BJ (cell line): Measurements from ENCODE around the gene GPR83. TPM values are rescaled to one million over a fixed set of nuclear protein-coding genes. Genes with fewer than 3 reads are reported as not detected.
"Not testable (repeated sequence)": the region's sequence is repeated elsewhere in the genome, so short reads cannot be mapped to it uniquely, and the experiment has no call there.

Source experiments
- CTCF ChIA-PET: fragments of 350-600 bp; formaldehyde crosslinking; extraction: SDS; loops from one replicate; lab custom pipeline; 2021; ENCODE audit warnings: antibody characterized with exemption, inconsistent platforms; lab: Yijun Ruan, JAX
- POLR2A ChIA-PET: fragments of 300-600 bp; sonication (Branson Sonifier 250); formaldehyde crosslinking; extraction: SDS; loops from one replicate; lab custom pipeline; 2021; ENCODE audit warnings: antibody characterized with exemption; lab: Charles Lee
- DNase-seq: peaks from one replicate; pipeline ENCODE4 v3.0.0-alpha.2; 2011; ENCODE audit warnings: low read depth
- H3K27me3 ChIP-seq: 2 replicates; pipeline ENCODE4 v1.6.0; 2011; ENCODE audit warnings: low read length; ENCODE audit not compliant: control insufficient read depth, insufficient read depth
- H3K36me3 ChIP-seq: 2 replicates; pipeline ENCODE4 v1.5.1; 2011; ENCODE audit warnings: low read length; ENCODE audit not compliant: control insufficient read depth, insufficient read depth
- H3K4me3 ChIP-seq: 2 replicates; pipeline ENCODE4 v1.5.1; 2011; ENCODE audit warnings: low read depth, mild to moderate bottlenecking, control low read depth, low read length
- polyA plus RNA-seq: library from polyadenylated mRNA; depleted of rRNA; stranded (reverse); fragments of >200 nt; gene quantifications from 2 replicates; pipeline ENCODE4 v1.2.3, GENCODE V29; 2011
- TF ChIP-seq, protein P1 (sequence below): IDR thresholded peaks from 2 replicates; pipeline ENCODE4 v1.5.1; 2011; ENCODE audit warnings: low read depth, mild to moderate bottlenecking, control low read depth, inconsistent platforms, low read length, moderate library complexity; ENCODE audit not compliant: insufficient read depth

Gene GPR83
- polyA plus RNA-seq, 1 experiment, result 0.04 TPM

DNA sequence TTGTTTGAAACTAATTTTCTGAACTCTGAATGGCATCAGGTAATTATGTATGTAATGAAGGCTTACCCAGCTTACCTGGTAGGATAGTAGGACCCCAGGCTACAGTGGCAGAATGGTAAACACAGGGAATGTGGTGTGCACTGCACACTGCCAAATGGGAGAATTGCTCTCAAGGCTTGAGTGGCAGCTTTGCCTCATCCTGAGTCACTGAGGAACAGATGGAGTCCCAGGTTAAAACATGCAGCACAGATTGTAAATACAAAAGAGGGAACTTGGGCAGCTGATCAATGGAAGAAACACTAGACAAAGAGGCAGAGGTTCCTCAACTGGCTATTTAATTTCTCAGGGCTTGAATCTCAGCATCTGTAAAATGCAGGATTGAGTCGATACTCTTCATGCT is 24.4 kb downstream of the GPR83 start:
- ChIA-PET POLR2A (no interaction called here), CTCF (interaction anchor here (0.9 kb wide), 1 partner anchor 12 kb away, joined by 3 read pairs; no protein-coding TSS in a partner anchor)

DNA sequence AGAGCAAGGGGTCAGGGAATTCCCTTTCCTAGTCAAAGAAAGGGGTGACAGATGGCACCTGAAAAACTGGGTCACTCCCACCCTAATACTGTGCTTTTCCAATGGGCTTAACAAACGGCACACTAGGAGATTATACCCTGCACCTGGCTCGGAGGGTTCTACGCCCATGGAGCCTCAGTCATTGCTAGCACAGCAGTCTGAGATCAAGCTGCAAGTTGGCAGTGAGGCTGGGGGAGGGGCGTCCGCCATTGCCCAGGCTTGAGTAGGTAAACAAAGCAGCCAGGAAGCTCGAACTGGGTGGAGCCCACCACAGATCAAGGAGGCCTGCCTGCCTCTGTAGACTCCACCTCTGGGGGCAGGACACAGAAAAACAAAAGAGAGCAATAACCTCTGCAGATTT is 30.6 kb downstream of the GPR83 start:
- POLR2A ChIA-PET, H3K4me3 ChIP-seq, H3K27me3 ChIP-seq, DNase-seq, CTCF ChIA-PET, H3K36me3 ChIP-seq: not testable (repeated sequence)

More for the DNA sequence above, 24.4 kb downstream of the GPR83 start:
- no peak for DNase-seq
- Histone ChIP-seq H3K36me3 (no peaks in the 10 kb centered on the region), H3K4me3 (no peak overlapping the region), H3K27me3 (no peaks in the 10 kb centered on the region)
- TF ChIP-seq, protein P1, sequence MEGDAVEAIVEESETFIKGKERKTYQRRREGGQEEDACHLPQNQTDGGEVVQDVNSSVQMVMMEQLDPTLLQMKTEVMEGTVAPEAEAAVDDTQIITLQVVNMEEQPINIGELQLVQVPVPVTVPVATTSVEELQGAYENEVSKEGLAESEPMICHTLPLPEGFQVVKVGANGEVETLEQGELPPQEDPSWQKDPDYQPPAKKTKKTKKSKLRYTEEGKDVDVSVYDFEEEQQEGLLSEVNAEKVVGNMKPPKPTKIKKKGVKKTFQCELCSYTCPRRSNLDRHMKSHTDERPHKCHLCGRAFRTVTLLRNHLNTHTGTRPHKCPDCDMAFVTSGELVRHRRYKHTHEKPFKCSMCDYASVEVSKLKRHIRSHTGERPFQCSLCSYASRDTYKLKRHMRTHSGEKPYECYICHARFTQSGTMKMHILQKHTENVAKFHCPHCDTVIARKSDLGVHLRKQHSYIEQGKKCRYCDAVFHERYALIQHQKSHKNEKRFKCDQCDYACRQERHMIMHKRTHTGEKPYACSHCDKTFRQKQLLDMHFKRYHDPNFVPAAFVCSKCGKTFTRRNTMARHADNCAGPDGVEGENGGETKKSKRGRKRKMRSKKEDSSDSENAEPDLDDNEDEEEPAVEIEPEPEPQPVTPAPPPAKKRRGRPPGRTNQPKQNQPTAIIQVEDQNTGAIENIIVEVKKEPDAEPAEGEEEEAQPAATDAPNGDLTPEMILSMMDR, result no peak

DNA sequence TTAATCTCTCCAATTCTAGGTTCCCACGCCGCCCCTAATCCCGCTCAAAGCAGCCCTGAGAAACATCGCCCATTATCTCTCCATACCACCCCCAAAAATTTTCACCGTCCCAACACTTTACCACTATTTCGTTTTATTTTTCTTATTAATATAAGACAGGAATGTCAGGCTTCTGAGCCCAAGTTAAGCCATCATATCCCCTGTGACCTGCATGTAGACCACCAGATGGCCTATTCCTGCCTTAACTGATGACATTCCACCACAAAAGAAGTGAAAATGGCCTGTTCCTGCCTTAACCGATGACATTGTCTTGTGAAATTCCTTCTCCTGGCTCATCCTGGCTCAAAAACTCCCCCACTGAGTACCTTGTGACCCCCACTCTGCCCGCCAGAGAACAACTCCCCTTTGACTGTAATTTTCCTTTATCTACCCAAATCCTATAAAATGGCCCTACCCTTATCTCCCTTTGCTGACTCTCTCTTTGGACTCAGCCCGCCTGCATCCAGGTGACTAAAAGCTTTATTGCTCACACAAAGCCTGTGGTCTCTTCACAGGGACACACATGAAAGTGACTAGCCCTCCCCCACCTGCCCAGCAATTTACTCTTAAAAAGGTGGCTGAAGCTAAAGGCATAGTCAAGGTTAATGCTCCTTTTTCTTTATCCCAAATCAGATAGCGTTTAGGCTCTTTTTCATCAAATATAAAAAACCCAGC is 50.2 kb downstream of the GPR83 start:
- POLR2A ChIA-PET, CTCF ChIA-PET, H3K4me3 ChIP-seq, H3K27me3 ChIP-seq, H3K36me3 ChIP-seq, DNase-seq: not testable (repeated sequence)

DNA sequence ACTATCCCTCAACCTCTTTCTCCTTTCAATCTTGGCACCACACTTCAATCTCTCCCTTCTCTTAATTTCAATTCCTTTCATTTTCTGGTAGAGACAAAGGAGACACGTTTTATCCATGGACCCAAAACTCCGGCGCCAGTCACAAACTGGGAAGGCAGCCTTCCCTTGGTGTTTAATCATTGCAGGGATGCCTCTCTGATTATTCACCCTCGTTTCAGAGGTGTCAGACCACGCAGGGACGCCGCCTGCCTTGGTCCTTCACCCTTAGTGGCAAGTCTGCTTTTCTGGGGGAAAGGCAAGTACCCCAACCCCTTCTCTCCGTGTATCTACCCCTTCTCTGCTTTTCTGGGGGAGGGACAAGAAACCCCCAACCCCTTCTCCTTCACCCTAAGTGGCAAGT is 54.9 kb downstream of the GPR83 start:
- DNase-seq, H3K4me3 ChIP-seq, H3K27me3 ChIP-seq, H3K36me3 ChIP-seq, CTCF ChIA-PET, POLR2A ChIA-PET: not testable (repeated sequence)

DNA sequence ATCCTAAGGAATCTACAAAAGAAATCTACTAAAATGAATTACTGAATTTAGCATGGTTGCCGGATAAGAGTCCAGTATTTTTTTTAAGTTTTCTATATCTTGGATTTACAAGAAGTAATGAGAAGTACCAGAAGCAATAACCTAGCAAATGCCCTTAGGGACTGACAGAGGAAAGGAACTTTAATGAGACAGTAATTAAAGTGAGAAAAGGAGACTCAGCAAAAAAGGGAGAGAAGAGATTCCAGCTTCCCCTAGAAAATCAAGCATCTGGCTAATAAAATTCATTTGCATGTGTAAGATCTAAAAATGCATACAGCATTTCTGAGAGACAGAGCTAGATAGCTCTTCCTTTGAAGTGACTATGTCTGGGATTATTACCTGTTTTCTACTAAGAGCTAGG is 57.7 kb downstream of the GPR83 start:
- TF ChIP-seq, protein P1, result no peak
- H3K27me3 ChIP-seq, result no peaks in the 10 kb centered on the region
- no peaks in the 10 kb centered on the region for H3K36me3 ChIP-seq
- no peak overlapping the region for H3K4me3 ChIP-seq
- POLR2A ChIA-PET, result no interaction called here
- CTCF ChIA-PET, result no interaction called here
- DNase-seq, result no peak

DNA sequence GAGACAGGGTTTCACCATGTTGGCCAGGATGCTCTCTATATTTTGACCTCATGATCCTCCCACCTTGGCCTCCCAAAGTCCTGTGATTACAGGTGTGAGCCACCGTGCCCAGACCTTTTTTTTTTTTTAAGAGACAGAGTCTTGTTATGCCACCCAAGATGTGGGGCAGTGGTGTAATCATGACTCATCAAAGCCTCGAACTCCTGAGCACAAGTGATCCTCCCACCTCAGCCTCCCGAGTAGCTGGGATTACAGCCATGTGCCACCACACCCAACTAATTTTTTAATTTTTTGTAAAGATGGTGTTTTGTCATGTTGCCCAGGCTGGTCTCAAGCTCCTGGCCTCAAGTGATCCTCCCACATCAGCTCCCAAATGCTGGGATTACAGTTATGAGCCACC is 59.0 kb downstream of the GPR83 start:
- no peak for DNase-seq
- CTCF ChIA-PET, result interaction anchor here (0.6 kb wide), 1 partner anchor 136 kb away, joined by 3 read pairs; no protein-coding TSS in a partner anchor
- Histone ChIP-seq H3K27me3 (no peaks in the 10 kb centered on the region), H3K4me3 (no peak overlapping the region), H3K36me3 (no peaks in the 10 kb centered on the region)
- TF ChIP-seq, protein P1, result no peak
- POLR2A ChIA-PET, result no interaction called here

DNA sequence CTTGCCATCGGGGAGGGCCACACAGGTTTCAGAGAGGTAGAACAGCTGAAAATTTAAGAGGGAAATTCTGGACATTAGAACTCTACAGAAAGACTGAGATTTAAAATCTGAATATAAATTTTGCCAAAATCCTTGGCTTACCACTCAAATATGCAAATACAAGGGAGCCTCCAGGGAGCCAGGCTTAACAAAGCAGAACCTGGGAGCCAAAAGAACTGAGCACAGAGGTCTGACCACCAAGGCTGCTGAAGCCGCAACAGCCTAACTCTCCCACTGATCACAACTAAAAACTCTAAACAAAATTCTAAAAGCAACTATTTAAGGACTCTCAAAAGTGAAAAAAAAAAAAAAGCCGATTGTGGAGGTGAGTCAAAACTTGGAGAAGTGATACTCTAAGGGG is 62.6 kb downstream of the GPR83 start:
- TF ChIP-seq, protein P1, result no peak
- H3K4me3 ChIP-seq, result no peak overlapping the region
- POLR2A ChIA-PET, result no interaction called here
- CTCF ChIA-PET, result no interaction called here
- H3K27me3 ChIP-seq, result no peaks in the 10 kb centered on the region
- H3K36me3 ChIP-seq, result no peaks in the 10 kb centered on the region
- DNase-seq, result no peak
